Nephron progenitor cell (in vitro differentiated cells): ENCODE measurements around the gene CDS1.

ENCODE experiments used
- DNase-seq: peaks from one replicate; pipeline ENCODE4 v3.0.0; 2021
- H3K27ac Mint-ChIP-seq: 2 replicates; pipeline ENCODE4 v1.8.0; 2021; ENCODE audit warnings: mild to moderate bottlenecking, moderate library complexity, mixed read lengths
- H3K27me3 Mint-ChIP-seq: 2 replicates; pipeline ENCODE4 v1.8.0; 2021; ENCODE audit warnings: mild to moderate bottlenecking, low read depth, mixed read lengths; ENCODE audit not compliant: poor library complexity
- H3K36me3 Mint-ChIP-seq: 2 replicates; pipeline ENCODE4 v1.8.0; 2021; ENCODE audit warnings: low read depth, mixed read lengths
- H3K4me1 Mint-ChIP-seq: 2 replicates; pipeline ENCODE4 v1.8.0; 2021; ENCODE audit warnings: mixed read lengths
- H3K4me3 Mint-ChIP-seq: 2 replicates; pipeline ENCODE4 v1.8.0; 2021; ENCODE audit warnings: mild to moderate bottlenecking, moderate library complexity, mixed read lengths
- H3K9me3 Mint-ChIP-seq: 2 replicates; pipeline ENCODE4 v1.8.0; 2021; ENCODE audit warnings: mild to moderate bottlenecking, moderate library complexity, mixed read lengths
- TF ChIP-seq, protein P1 (sequence below): fragments of 200-600 bp; sonication (generic); IDR thresholded peaks from 2 replicates; pipeline ENCODE4 v1.5.0; 2021; ENCODE audit warnings: antibody characterized with exemption

The CDS1 gene

DNA sequence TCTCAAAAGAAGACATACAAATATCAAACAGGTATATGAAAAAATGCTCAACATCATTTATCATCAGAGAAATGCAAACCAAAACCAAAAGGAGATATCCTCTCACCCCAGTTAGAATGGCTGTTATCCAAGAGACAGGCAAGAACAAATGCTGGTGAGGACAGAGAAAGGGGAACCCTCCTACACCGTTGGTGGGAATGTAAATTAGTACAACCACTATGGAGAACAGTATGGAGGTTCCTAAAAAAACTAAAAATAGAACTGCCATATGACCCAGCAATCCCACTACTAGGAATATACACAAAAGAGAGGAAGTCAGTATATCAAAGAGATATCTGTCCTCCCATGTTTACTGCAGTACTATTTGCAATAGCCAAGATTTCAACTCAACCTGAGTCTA lies 83.5 kb downstream of the CDS1 start:
- H3K4me3 Mint-ChIP-seq: no peak overlapping the region
- H3K36me3 Mint-ChIP-seq: peaks cover 54% of the 10 kb centered on the region
- no peaks in the 10 kb centered on the region for H3K27me3 Mint-ChIP-seq
- no peak overlapping the region for H3K27ac Mint-ChIP-seq
- TF ChIP-seq, protein P1, sequence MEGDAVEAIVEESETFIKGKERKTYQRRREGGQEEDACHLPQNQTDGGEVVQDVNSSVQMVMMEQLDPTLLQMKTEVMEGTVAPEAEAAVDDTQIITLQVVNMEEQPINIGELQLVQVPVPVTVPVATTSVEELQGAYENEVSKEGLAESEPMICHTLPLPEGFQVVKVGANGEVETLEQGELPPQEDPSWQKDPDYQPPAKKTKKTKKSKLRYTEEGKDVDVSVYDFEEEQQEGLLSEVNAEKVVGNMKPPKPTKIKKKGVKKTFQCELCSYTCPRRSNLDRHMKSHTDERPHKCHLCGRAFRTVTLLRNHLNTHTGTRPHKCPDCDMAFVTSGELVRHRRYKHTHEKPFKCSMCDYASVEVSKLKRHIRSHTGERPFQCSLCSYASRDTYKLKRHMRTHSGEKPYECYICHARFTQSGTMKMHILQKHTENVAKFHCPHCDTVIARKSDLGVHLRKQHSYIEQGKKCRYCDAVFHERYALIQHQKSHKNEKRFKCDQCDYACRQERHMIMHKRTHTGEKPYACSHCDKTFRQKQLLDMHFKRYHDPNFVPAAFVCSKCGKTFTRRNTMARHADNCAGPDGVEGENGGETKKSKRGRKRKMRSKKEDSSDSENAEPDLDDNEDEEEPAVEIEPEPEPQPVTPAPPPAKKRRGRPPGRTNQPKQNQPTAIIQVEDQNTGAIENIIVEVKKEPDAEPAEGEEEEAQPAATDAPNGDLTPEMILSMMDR: no peak
- peaks cover 18% of the 10 kb centered on the region for H3K9me3 Mint-ChIP-seq
- no peak for DNase-seq
- H3K4me1 Mint-ChIP-seq: no peaks in the 10 kb centered on the region

- TF ChIP-seq, protein P1: no peak
- Mint-ChIP-seq H3K9me3 (peaks cover 18% of the 10 kb centered on the region), H3K36me3 (peaks cover 69% of the 10 kb centered on the region), H3K4me1 (no peaks in the 10 kb centered on the region), H3K27me3 (no peaks in the 10 kb centered on the region), H3K27ac (peak overlapping the region; percentile 83), H3K4me3 (no peak overlapping the region)
- no peak for DNase-seq
Measured at GRCh38 chr4:84669201-84669600, 86.3 kb downstream of the CDS1 start.

GRCh38 chr4:84672177-84672576 lies 89.2 kb downstream of the CDS1 start:
- Mint-ChIP-seq H3K27ac (no peak overlapping the region), H3K27me3 (no peaks in the 10 kb centered on the region), H3K36me3 (peaks cover 67% of the 10 kb centered on the region), H3K4me3 (no peak overlapping the region), H3K4me1 (peaks cover 6% of the 10 kb centered on the region), H3K9me3 (no peaks in the 10 kb centered on the region)
- no peak for DNase-seq
- TF ChIP-seq, protein P1: no peak

GRCh38 chr4:84673475-84674240 lies 90.7 kb downstream of the CDS1 start:
- H3K4me1 Mint-ChIP-seq: peaks cover 7% of the 10 kb centered on the region
- H3K36me3 Mint-ChIP-seq: peaks cover 69% of the 10 kb centered on the region
- TF ChIP-seq, protein P1: no peak
- H3K27ac Mint-ChIP-seq: peak overlapping the region; percentile 59
- DNase-seq: no peak
- no peak overlapping the region for H3K4me3 Mint-ChIP-seq
- H3K9me3 Mint-ChIP-seq: no peaks in the 10 kb centered on the region
- no peaks in the 10 kb centered on the region for H3K27me3 Mint-ChIP-seq

DNA sequence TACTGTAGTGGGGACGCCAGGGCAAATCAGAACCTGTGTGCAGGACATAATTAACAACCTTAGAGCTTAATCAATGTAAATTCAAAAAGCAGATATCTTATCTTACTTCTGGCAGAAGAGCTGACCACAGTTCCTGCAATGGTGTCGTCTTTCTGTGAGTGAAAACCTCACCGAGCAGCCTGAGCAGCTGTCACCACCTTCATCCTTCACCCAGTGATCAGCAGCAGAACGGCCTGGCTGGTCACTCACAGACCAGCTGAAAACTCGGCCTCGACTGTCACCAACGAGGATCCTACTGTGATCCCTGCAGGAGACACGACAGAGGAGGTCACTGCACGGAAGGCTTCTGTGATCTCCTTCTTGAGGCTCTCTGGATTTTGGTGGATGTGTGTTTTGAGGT lies 94.2 kb downstream of the CDS1 start:
- TF ChIP-seq, protein P1: no peak
- no peak for DNase-seq
- H3K9me3 Mint-ChIP-seq: no peaks in the 10 kb centered on the region
- H3K27me3 Mint-ChIP-seq: no peaks in the 10 kb centered on the region
- no peak overlapping the region for H3K4me3 Mint-ChIP-seq
- peaks cover 12% of the 10 kb centered on the region for H3K4me1 Mint-ChIP-seq
- no peak overlapping the region for H3K27ac Mint-ChIP-seq
- peaks cover 79% of the 10 kb centered on the region for H3K36me3 Mint-ChIP-seq

DNA sequence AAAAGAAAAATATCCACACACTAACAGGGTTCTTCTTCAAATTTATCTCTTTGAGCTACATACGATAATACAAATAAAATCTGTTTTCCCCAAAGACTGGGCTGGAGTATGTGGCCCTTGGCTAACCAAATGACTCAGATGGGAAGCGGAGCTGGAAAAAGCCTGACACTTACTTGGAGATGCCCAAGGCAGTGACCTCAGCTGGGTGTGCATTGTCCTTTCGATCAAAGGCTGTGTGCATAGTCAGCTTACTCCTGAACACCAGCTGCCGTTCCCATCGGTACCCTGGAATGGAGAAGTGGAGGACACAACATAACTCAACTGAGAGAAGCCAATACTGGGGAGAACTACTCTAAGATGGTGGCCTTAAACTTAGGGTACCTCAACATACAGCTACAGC lies 95.1 kb downstream of the CDS1 start:
- H3K4me1 Mint-ChIP-seq: peaks cover 12% of the 10 kb centered on the region
- H3K36me3 Mint-ChIP-seq: peaks cover 77% of the 10 kb centered on the region
- no peaks in the 10 kb centered on the region for H3K9me3 Mint-ChIP-seq
- TF ChIP-seq, protein P1: no peak
- no peak overlapping the region for H3K27ac Mint-ChIP-seq
- DNase-seq: no peak
- H3K4me3 Mint-ChIP-seq: no peak overlapping the region
- H3K27me3 Mint-ChIP-seq: no peaks in the 10 kb centered on the region
